Left ventricle myocardium superior (tissue), 1 donor: ENCODE measurements around the gene ST3GAL4. TPM values are rescaled to one million over a fixed set of nuclear protein-coding genes. Genes with fewer than 3 reads are reported as not detected.
"Not testable (repeated sequence)": the region's sequence is repeated elsewhere in the genome, so short reads cannot be mapped to it uniquely, and the experiment has no call there.

Experiments
- ATAC-seq: fragments of 200-7000 bp; cut with Tn5 transposase; one replicate; pipeline ENCODE4 v1.9.1; 2020; ENCODE audit warnings: mild to moderate bottlenecking, moderate library complexity
- DNase-seq: peaks from one replicate; pipeline ENCODE4 v3.0.0-alpha.2; 2020
- intact Hi-C: fragments of 100-400 bp; cut with micrococcal nuclease; formaldehyde crosslinking; loops from one replicate; pipeline ENCODE4 v1.11.0; 2022
- total RNA-seq: library from RNA; stranded (reverse); fragmentation: NEBNext Ultra II Directional; extraction: Animal tissue kit (Norgen Biotek cat#: 25700); gene quantifications from one replicate; pipeline ENCODE4 v1.2.1, GENCODE V29; 2021
- donor health status: DM: no; HTN: yes; CAD: no; lungs with severe emphysema.

The ST3GAL4 gene
- total RNA-seq, 1 donor from 2014 or later, result 45.4 TPM

DNA sequence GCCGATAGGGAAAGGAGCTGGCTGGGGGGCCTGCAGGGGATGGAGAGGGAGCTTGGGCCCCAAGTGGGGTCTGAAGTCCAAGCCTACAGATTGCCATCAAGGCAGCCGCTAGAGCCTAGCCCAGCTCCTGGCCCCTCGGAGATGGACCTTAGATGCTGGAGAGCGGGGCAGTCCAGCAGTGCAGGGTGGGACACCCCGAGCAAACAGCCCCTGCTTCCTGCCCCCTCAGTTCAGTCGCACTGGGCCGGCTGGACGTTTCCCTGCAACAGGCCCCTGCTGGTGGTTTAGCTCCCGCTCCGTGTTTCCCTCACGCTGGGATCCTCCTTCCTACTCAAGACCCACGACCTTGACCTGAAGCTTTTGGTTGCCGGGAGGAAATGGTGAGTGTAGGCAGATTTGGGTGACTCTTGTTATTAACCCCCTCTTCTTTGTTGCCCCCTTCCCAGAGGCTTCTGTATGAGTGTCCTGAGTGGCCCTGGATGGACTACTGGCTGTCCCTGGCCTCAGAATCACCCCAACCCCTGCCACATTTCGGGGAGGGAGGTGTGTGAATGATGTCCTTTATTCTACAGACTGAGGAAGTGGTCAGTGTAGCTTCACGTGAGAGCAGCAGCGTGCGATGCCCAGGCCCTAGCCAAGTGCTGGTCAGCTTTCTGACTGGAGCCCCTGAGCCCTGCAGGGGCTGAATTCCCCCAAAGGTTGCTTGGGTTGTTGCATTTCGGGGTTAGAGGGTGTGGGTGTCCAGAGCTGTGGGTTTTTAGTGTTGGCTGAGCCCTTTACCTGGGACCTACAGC is 2.7 kb downstream of the ST3GAL4 start:
- DNase-seq (peak; percentile 43), ATAC-seq (no peak)
- intact Hi-C loops, result no loop called here

DNA sequence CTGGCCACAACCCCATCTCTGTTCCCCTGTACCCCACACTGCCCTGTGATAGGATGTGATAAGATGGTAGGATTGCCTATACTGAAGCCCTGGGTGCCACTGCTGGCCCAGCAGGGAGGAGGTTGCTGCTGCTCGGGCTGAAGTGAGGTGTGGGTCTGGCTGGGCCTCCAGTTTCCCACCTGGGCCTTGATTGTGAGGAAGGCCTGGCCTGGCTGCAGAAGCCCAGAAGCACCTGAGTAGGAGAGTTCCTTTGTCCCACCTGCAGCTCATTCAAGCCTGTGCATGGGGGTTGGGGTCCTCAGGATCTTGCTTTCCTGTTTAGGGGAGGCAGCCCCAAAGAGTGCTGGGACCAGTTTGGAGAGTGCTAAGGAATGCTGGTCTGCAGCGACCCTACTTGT is 3.3 kb downstream of the ST3GAL4 start:
- intact Hi-C loops, result no loop called here
- ATAC-seq, result no peak
- DNase-seq, result peak; percentile 19

DNA sequence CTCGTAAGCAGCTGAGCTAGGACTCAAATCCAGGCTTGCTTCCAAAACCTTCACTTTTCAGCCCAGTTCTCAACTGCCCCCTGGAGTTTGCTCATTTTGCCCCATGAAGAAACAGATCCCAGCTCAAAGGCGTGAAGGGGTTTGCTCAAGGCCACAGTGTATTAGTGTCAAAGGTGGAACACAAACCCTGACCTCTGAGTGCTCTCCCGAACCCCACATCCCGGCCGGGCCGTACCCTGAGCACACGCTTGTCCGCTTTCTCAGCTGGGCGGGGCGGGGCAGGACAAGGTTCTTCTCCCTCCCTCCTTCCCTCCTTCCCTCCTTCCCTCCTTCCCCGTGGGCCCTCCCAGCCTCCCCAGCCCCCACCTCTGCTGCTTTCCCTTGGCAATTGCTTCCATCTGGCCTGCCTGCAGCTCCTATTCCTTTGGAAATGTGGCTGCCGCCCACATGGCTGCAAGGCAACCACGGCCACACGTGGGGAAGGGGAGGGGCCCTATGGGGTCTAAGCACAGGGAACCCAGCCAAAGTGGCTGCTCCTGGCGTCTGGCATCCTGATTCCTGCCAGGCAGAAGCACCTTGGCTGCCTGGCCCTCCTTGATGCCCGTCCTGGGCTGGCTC is 4.1 kb downstream of the ST3GAL4 start:
- DNase-seq (peak; percentile 86), ATAC-seq (peak; percentile 42)
- intact Hi-C loops, result no loop called here

DNA sequence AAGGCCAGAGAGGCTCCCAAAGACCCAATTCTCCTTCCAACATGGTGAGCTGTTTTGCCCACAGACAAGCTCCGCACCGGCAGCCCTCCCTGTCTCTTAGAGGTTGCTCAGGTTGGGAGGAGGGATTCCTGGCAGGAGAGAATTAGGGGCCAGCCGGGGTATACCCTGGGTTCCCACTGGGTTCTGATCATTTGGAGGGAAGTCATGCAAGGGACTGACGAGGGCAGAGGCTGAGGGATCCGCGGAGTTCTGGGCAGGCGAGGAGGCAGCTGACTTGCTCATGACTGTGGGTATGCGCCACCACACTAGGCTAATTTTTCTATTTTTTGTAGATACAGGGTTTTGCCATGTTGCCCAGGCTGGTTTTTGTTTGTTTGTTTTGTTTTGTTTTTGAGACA is 4.6 kb downstream of the ST3GAL4 start:
- ATAC-seq (no peak), DNase-seq (no peak)
- intact Hi-C loops, result no loop called here

DNA sequence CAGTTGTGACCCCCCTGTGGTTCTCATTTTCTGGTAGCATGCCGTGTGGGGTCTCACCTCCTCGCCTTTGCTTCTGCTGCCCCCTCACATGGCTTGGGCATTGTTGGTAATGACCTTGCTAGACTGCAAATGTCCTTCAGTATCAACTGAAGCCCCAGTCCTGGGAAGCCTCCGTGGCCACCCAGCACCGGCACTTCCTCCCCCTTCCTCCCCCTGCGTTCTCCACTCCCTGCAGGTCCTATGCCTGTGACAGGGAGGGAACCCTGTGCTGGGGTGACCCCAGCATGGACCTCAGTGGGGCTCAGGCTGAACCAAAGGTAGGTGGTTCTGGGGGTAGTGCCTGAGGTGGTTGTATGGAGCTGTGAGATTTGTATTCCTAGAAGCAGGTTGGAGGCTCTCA is 5.9 kb downstream of the ST3GAL4 start:
- intact Hi-C loops, result no loop called here

DNA sequence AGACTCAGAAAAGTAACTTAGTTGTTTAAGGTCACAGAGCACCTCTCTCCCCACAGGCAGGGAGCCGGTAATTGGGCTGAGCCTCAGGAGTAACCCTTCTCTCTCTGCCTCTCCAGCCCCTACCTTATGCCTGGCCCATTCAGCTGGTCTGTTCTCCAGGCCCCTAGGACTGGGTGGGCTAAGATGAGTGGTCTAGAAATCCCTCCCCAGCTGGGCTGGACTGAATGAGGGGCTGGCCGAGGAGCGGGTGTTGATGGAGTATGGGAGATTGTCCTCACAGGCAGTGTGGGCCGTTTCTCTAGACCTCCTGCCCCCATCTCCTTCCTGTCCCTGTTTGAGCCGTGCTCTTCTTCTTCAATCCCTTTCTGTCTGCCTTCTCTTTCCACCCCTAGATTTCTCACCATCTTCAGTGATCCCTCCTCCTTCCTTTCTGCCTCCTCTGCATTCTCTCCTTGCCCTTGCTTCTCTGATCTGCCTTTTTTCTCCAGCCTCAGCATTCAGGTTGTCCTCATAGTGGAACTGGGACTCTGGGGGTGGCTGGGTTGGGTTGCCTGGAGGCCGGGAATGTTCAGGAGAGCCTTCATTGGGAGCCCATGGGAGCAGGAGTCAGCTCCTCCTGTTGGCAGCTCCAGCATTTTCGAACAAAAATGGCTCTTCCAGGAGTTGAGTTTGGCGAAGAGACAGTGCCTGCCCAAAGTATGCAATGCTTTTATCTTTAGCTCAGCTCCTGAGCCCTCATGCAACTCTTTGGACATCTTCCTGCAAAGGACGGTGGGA is 7.6 kb downstream of the ST3GAL4 start:
- intact Hi-C loops, result no loop called here
- ATAC-seq, result no peak
- DNase-seq, result no peak

More for the DNA sequence above, 5.9 kb downstream of the ST3GAL4 start:
- no peak for ATAC-seq
- peak; percentile 29 for DNase-seq

DNA sequence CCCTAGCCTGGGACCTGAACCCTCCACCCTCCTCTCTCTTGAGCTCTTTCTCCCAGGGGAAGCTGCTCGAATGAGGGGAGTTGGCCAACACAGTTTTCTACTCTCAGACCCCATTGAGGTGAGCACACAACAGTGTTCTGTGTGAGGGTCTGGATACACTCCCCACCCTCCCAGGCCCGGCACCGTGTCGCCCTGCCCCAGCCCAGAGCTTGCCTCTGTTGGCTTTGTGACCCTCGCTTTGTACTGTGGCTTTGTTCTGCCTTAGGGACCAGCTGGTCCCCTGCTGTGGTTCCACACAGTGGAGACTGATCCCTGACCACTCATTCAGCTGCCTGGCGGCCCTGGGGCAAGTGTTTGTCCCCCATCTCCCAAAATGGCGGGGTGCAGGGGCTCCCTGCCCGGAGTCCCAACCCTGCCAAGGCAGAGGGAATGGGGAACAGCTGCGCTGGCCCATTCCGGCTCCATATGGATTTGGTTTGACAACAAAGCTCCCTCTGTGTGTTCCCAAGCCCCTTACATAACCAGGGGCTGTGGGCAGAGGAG is 8.3 kb downstream of the ST3GAL4 start:
- ATAC-seq (no peak), DNase-seq (peak; percentile 63)
- intact Hi-C loops, result no loop called here

DNA sequence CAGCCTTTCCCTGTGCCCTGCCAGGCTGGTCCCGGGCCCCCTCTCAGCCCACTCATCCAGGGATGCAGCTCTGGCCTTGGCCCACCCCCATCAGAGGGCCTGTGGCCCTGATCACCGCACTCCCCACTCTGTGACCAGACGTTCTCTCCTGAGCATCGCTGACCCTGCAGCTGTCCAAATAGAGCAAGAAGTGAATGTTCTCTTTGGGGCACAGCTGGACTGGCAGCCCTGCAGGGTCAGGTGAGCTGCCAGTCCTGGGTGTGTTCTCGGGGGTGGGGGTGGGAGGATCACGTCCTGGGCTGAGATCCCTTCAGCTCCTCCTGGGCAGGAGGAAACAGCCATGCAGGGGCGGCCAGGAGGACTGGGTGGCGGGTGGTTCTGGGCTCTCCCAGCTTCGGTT is 9.2 kb downstream of the ST3GAL4 start:
- DNase-seq, intact Hi-C loops: not testable (repeated sequence)
- peak; percentile 7 for ATAC-seq

DNA sequence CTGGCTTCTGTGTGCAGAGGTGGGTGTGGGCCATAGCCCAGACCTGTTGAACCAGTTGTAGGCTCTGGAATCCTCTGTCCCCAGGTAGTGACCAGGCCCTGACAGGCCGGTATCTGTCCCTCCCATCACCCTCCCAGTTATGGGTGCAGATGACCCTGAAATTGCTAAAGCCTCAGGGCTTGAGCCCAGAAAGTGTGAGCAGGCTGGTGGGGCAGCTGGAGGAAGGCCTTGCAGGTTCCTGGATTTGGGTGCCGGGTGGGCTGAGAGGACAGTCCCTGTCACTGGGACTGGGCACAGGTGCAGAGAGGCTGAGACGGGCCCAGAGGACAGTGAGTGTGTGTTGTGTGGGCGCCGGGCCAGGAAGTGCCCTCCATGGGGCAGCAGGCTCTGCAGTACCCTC is 10.0 kb downstream of the ST3GAL4 start:
- intact Hi-C loops, ATAC-seq: not testable (repeated sequence)
- peak; percentile 60 for DNase-seq

DNA sequence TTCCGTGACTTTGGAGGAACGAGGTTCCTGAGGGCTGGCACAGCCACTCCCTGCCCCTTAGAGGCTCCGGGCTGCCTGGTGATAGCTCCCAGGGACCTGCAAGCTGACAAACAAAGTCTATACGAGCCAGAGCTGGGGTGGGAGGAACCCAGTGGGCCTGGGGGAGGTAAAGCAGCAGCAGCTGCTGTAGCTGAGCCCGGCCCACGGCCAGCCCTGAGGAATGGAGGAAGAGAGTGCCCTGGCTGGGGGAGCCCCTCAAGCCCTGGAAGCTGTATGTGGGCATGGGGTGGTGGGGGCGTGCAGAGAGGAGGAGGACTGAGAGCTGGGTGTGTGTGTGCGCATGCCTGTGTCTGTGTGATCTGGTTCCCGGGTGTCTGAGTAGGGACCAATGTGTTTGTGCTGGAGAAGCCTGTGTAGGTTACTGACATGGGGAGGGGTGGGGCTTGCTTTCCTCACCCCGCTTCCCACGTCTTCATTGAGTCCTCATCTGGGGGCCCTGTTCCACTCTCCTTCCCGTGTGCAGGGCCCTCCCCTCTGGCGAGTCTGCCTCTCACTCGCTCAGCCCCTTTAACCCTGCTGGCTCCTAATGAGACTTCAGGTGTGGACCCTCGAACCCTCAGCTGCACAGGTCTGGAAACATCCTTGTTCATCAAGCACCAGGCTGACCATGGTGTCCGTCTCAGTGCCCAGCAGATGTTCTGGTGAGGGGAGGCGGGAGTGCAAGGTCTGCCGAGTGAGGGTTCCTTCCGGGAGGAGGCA is 10.8 kb downstream of the ST3GAL4 start:
- intact Hi-C loops, result no loop called here
- peak; percentile 61 for ATAC-seq

DNA sequence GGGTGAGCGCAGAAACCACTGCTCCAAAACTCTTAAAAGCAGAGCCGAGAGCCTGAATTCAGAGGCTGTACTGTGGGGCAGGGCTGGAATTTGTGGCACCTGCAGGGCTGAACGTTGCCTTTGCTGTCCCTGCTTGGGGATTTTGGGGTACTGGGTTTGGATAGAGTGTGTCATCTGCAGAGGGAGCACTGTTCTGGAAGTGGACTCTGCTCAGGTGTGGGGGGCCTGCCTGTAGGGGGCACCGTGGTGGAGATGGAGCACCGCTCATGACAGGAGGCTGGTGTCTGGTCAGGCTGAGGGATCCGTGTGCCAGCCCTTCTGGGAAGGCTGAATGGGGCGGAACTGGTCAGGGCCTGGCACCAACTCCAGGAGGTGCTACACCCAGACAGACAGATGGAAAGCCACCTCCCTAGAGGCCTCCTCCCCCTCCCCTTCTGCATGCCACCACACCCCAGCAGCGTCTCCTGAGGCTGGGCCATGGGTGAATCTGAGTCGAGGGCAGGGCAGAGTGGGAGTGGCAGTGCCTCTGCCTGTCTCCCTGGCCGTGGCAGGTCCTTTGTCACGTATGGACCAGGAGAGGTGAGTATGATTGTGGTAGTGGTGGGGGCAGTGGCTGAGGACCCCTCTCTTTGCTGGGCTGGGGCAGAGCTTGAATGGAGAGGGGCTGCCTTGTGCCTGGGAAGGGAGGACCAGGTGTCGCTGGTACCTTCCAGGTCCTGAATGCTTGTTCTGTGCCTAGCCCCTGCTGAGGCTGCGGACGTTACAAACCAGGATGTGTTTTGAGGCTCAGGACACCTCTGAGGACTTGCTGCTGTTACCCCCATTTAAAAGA is 11.6 kb downstream of the ST3GAL4 start:
- intact Hi-C loops, result not testable (repeated sequence)
- ATAC-seq, result peak; percentile 71
- DNase-seq, result peak; percentile 65

More for the DNA sequence above, 10.8 kb downstream of the ST3GAL4 start:
- DNase-seq, result peak; percentile 66

DNA sequence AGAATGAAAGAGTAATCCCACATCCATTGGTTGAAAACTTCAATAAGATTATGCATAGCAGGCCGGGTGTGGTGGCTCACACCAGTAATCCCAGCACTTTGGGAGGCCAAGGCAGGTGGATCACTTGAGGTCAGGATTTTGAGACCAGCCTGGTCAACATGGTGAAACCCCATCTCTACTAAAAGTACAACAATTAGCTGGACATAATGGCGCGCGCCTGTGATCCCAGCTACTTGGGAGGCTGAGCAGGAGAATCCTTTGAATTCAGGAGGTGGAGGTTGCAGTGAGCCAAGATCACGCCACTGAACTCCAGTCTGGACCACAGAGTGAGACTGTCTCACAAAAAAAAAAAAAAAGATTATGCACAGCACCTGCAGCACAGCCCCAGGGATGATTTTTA is 12.3 kb downstream of the ST3GAL4 start:
- ATAC-seq, intact Hi-C loops: not testable (repeated sequence)
- DNase-seq, result peak; percentile 22

DNA sequence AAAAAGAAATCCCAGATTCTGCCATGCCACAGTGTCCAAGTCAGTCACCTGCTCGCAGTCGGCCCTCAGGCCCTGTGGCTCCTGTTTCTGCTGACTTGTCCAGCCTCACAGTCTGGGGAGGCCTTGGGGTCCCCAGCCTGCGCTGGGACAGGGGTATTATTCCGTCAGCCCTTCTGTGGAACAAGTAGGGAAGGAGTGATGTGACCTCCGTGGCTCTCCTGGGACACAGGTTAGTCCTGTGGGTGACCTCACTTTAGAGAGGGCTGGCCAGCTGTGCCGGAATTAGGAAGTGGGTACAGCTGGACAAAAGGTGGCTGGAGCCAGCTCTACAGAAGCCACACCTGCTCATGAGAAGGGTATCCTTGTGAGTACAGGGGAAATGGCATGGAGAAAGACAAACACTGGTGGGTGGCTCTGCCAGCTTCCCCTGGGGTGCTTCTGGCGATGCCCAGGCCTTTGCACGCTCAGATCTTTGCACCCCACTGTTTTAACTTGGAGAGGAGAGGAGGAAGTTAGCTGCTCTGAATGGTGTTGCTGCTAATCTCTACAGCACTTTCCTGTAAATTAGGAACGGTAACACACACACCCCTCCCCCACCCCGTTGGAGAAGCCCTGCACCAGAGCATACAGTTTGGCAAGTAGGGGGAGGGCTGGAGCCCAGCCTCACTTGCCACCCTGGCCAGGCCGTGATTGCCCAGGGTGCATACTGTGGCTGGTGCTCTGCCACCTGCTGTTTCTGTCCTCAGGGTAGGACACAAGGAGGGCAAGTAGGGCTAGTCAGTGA is 13.0 kb downstream of the ST3GAL4 start:
- intact Hi-C loops, ATAC-seq: not testable (repeated sequence)
- DNase-seq, result peak; percentile 50

DNA sequence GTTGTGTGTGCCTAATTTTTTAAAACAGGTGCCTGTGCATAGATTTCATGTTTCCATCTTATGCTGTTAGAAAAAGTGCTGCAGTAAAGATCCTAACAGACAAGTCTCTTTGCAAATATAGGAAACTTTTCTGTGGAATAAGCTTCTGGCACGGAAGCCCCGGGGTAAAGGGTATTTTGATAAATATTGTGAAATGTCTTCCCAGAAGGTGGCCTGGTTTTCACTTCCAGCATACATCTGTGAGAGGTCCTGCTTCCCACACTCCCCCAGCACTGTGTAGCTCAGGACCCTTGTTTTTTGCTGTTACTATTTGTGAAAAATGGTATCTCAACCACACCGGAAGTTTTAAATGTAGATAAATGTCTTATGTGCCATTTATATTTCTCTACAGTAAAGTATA is 14.5 kb downstream of the ST3GAL4 start:
- intact Hi-C loops, result no loop called here
- no peak for DNase-seq
- ATAC-seq, result no peak

DNA sequence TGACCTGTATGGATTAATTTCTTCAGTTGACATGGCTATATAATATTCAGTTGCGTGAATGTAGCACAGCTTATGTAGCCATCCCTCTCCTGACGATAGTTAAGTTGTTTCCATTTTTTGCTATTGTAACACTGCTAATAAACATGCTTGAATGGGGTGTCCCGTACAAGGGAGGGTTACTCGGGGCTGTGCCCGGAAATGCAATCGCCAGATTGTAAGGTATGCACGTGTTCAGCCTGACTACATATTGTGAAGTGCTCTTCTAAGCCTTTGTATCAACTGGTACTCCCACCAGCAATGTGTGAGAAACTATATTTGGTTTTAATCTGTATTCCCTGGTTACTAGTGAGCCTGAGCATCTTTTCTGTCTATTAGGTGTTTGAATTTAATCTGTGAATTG is 16.1 kb downstream of the ST3GAL4 start:
- DNase-seq, result no peak
- ATAC-seq, result no peak
- intact Hi-C loops, result no loop called here

DNA sequence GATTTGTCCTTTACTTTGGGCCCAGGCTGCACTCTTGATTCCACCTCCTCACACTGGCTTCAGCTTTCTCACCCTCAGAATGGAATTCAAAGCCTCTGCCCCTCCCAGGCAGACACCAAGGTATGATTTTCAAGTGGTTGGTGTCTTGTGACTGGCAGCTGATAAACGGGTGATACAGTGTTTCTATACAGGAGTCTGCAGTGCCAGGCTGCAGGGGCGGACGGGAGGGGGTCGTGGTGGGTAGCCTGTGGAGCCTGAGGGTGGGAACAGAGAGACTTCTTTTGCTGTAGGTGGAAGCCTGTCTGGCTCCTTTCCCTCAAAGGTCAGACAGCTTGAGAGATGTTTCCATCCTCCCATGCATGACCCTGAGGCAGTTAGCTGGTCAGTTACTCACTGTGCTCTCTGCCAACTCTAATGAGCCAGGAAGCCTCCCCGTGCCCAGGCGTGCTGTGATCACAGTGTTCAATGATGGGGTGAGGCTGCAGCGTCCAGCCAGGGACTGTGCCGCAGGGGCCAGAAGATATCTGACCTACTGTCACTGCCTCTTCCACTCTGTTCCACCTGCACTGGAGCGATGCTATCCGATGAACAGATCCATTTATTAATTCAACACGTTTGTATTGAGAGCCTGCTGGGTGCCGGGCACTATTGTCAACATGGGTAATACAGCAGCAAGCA is 18.0 kb downstream of the ST3GAL4 start:
- intact Hi-C loops, DNase-seq: not testable (repeated sequence)
- ATAC-seq, result peak; percentile 87
